ENCODE data around the gene MRTFB. TPM values are rescaled to one million over a fixed set of nuclear protein-coding genes. Genes with fewer than 3 reads are reported as not detected.

Gene MRTFB
- total and polyA plus RNA-seq, 2 donors (not counting 3 experiments of a cell fraction or from before 2014, with no cell fraction given) = 19.6 to 49.5 TPM

GRCh38 chr16:14251419-14251818 is 180.3 kb downstream of the MRTFB start:
- no peaks in the 10 kb centered on the region for H3K9me1 ChIP-seq (replicated peaks; ENCODE audit: control insufficient read depth, extremely low read depth, insufficient read depth, low read length)
- no peaks in the 10 kb centered on the region for H3K79me2 ChIP-seq (ENCODE audit: control insufficient read depth, insufficient read depth, low read length)
- H4K20me1 ChIP-seq (replicated peaks; ENCODE audit: control insufficient read depth, extremely low read depth, insufficient read depth, low read length) = no peaks in the 10 kb centered on the region
- H3K4me2 ChIP-seq (ENCODE audit: insufficient read depth, low read length) = no peak overlapping the region
- no peak overlapping the region for H2AFZ ChIP-seq (ENCODE audit: low read depth, low read length)
- ChIA-PET POLR2A (no interaction called here), CTCF (interaction anchor here (1.1 to 2.1 kb wide), 5 partner anchors 34 to 332 kb away, joined by 3 to 12 read pairs (median 4); partner anchors contain the start of gene ERCC4)
- dilution Hi-C loops (cut with MboI; ENCODE audit: extremely low pct_ligation_motif_present, low sequenced_read_pairs) (no loop called here), intact Hi-C loops (cut with micrococcal nuclease) (loop anchor here (5.0 kb wide), 1 partner anchor 51 kb away; no protein-coding TSS in a partner anchor)
- DNase-seq (ENCODE audit: low read depth, low spot score) (no peak), FAIRE-seq (no peak)
- no peak overlapping the region for H3K4me3 ChIP-seq (replicated peaks in 1 of 3; ENCODE audit: insufficient read depth in 1 of 3, low read depth in 1 of 3, low read length in 3 of 3)
- peaks cover 13 to 34% of the 10 kb centered on the region in 2 experiments for H3K36me3 ChIP-seq (ENCODE audit: control insufficient read depth in 2 of 2, extremely low read depth in 1 of 2, insufficient read depth in 2 of 2, low read length in 2 of 2)
- H3K27me3 ChIP-seq (ENCODE audit: control insufficient read depth in 2 of 2, insufficient read depth in 2 of 2, low read length in 2 of 2) = no peaks in the 10 kb centered on the region
- no peak overlapping the region for H3K9ac ChIP-seq (replicated peaks; ENCODE audit: extremely low read depth, insufficient read depth, low read length)
- BruUV-seq (replicated peaks) = no TSS peak
- H3K27ac ChIP-seq (ENCODE audit: insufficient read depth, low read depth, low read length) = no peak overlapping the region
- no peaks in the 10 kb centered on the region for H3K9me3 ChIP-seq (replicated peaks; ENCODE audit: control insufficient read depth, insufficient read depth, low read length)
- no peaks in the 10 kb centered on the region for H3K4me1 ChIP-seq (ENCODE audit: control insufficient read depth, extremely low read depth, insufficient read depth, low read length)
- no peak for TF ChIP-seq MAX (IDR thresholded peaks at IDR 0.05; ENCODE audit: insufficient read depth, insufficient read length)
- TF ChIP-seq POLR2AphosphoS5 (IDR thresholded peaks at IDR 0.05; ENCODE audit: insufficient read depth, low read depth, low read length) = no peak
- TF ChIP-seq JUN (IDR thresholded peaks at IDR 0.05; ENCODE audit: borderline replicate concordance, insufficient read depth, insufficient read length, low read depth) = no peak
- no peak for TF ChIP-seq POLR2A (IDR thresholded peaks at IDR 0.05; ENCODE audit: low read depth, low read length)
- TF ChIP-seq, protein P1, sequence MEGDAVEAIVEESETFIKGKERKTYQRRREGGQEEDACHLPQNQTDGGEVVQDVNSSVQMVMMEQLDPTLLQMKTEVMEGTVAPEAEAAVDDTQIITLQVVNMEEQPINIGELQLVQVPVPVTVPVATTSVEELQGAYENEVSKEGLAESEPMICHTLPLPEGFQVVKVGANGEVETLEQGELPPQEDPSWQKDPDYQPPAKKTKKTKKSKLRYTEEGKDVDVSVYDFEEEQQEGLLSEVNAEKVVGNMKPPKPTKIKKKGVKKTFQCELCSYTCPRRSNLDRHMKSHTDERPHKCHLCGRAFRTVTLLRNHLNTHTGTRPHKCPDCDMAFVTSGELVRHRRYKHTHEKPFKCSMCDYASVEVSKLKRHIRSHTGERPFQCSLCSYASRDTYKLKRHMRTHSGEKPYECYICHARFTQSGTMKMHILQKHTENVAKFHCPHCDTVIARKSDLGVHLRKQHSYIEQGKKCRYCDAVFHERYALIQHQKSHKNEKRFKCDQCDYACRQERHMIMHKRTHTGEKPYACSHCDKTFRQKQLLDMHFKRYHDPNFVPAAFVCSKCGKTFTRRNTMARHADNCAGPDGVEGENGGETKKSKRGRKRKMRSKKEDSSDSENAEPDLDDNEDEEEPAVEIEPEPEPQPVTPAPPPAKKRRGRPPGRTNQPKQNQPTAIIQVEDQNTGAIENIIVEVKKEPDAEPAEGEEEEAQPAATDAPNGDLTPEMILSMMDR (IDR thresholded peaks at IDR 0.05; ENCODE audit: extremely low read depth in 1 of 2, insufficient read depth in 1 of 2, low read depth in 1 of 2, low read length in 2 of 2) = no peak
- no peak for TF ChIP-seq FOS (IDR thresholded peaks at IDR 0.05; ENCODE audit: borderline replicate concordance, insufficient read depth, low read length)
- no peak for TF ChIP-seq MYC (IDR thresholded peaks at IDR 0.05; ENCODE audit: low read depth, low read length)
- no peak for TF ChIP-seq GATA2 (IDR thresholded peaks at IDR 0.05; ENCODE audit: insufficient read depth, insufficient read length, low read depth, low read length)
- TF ChIP-seq EZH2 (IDR thresholded peaks at IDR 0.05; ENCODE audit: borderline replicate concordance, low read depth, low read length, severe bottlenecking) = no peak

All from endothelial cell of umbilical vein (primary cell).